IMR-90 (cell line): ENCODE measurements around the gene PRRC1.
"Not testable (repeated sequence)": the region's sequence is repeated elsewhere in the genome, so short reads cannot be mapped to it uniquely, and the experiment has no call there.

ENCODE experiments used
- CTCF ChIP-seq: conservative IDR thresholded peaks from 2 replicates; pipeline ENCODE4 v1.5.1; 2012; ENCODE audit warnings: mild to moderate bottlenecking, low read depth, low read length, improper control_type of control experiment
- POLR2A ChIP-seq: IDR thresholded peaks from 2 replicates; pipeline ENCODE4 v1.6.1; 2012; ENCODE audit warnings: mild to moderate bottlenecking, low read depth, low read length

- not testable (repeated sequence) for TF ChIP-seq CTCF, POLR2A
Observed at GRCh38 chr5:127545249-127545648, 27.8 kb downstream of the PRRC1 start.
